ENCODE results near the gene ARHGAP15. TPM values are rescaled to one million over a fixed set of nuclear protein-coding genes. Genes with fewer than 3 reads are reported as not detected.
"Not testable (repeated sequence)": the region's sequence is repeated elsewhere in the genome, so short reads cannot be mapped to it uniquely, and the experiment has no call there.

ARHGAP15 gene
- total RNA-seq (2014; rRNA removed; shearing (Covaris generic)), result not detected in 2 replicates

GRCh38 chr2:143128681-143129580 lies at the start of gene ARHGAP15:
Gene ARHGAP15, plus strand, starts transcription at chr2:143129419.
- H3K27ac ChIP-seq, result no peak within 1 kb of the TSS
- H3K4me3 ChIP-seq, result no peak within 1 kb of the TSS
- 0 out of 2 replicates have a peak, but pooled peaks cover 7% of the 10 kb centered on the region for H3K27me3 ChIP-seq (replicated peaks)
- no peak for DNase-seq (ENCODE audit: low read depth in 1 of 2, low spot score in 2 of 2)
- H3K36me3 ChIP-seq, result no peaks in the 10 kb centered on the region
- no peaks in the 10 kb centered on the region for H3K4me1 ChIP-seq (replicated peaks)
- no peaks in the 10 kb centered on the region for H3K9me3 ChIP-seq (replicated peaks)

DNA sequence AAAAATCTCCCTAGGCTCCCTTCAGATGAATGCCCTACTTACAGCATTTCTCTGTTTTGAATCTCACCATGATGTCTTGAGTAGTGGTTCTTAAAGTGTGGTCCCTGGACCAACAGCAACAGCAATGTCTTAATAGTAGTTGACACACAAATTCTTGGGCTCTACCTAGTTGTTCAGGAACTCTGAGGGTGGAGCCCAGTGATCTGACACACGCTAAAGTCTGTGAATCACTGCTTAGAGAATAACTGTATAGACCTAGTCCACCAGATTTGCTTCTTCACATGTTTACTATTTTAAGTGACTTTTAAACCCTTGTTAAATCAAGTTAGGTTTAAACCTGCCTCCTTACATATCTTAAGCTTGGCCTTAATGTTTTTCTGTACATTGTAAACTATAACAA lies 47.6 kb upstream of the ARHGAP15 start:
- H3K9me3 ChIP-seq (replicated peaks), result peaks cover 4% of the 10 kb centered on the region
- H3K27ac ChIP-seq, result no peak overlapping the region
- no peak for DNase-seq (ENCODE audit: low read depth in 1 of 2, low spot score in 2 of 2)
- H3K4me1 ChIP-seq (replicated peaks), result peaks cover 6% of the 10 kb centered on the region; the same call in 1 of the 2 replicates
- H3K27me3 ChIP-seq (replicated peaks), result no peaks in the 10 kb centered on the region
- no peak overlapping the region for H3K4me3 ChIP-seq
- H3K36me3 ChIP-seq, result no peaks in the 10 kb centered on the region

GRCh38 chr2:143083636-143084035 lies 45.6 kb upstream of the ARHGAP15 start:
- H3K9me3 ChIP-seq (replicated peaks), result peaks cover 4% of the 10 kb centered on the region
- peak in 1 of 2 experiments; percentile 43 for DNase-seq (ENCODE audit: low read depth in 1 of 2, low spot score in 2 of 2)
- peaks cover 6% of the 10 kb centered on the region; the same call in 1 of the 2 replicates for H3K4me1 ChIP-seq (replicated peaks)
- no peaks in the 10 kb centered on the region for H3K36me3 ChIP-seq
- H3K4me3 ChIP-seq, result no peak overlapping the region
- H3K27me3 ChIP-seq (replicated peaks), result no peaks in the 10 kb centered on the region
- peak overlapping the region; percentile 72 for H3K27ac ChIP-seq

- DNase-seq (ENCODE audit: low read depth in 1 of 2, low spot score in 2 of 2), result no peak
- no peaks in the 10 kb centered on the region for H3K36me3 ChIP-seq
Measured at GRCh38 chr2:143084462-143084861, 44.8 kb upstream of the ARHGAP15 start.

GRCh38 chr2:143085125-143085784 lies 44.0 kb upstream of the ARHGAP15 start:
- no peaks in the 10 kb centered on the region for H3K36me3 ChIP-seq
- peaks cover 6% of the 10 kb centered on the region; the same call in 1 of the 2 replicates for H3K4me1 ChIP-seq (replicated peaks)
- H3K27me3 ChIP-seq (replicated peaks), result no peaks in the 10 kb centered on the region
- DNase-seq (ENCODE audit: low read depth in 1 of 2, low spot score in 2 of 2), result no peak
- no peak overlapping the region for H3K27ac ChIP-seq
- no peak overlapping the region for H3K4me3 ChIP-seq
- peaks cover 4% of the 10 kb centered on the region for H3K9me3 ChIP-seq (replicated peaks)

More at GRCh38 chr2:143084462-143084861, 44.8 kb upstream of the ARHGAP15 start:
- Histone ChIP-seq H3K4me3 (no peak overlapping the region), H3K27ac (peak overlapping the region; percentile 72), H3K27me3 (replicated peaks) (no peaks in the 10 kb centered on the region), H3K4me1 (replicated peaks) (peaks cover 6% of the 10 kb centered on the region; the same call in 1 of the 2 replicates), H3K9me3 (replicated peaks) (peaks cover 4% of the 10 kb centered on the region)

GRCh38 chr2:143087033-143087432 lies 42.2 kb upstream of the ARHGAP15 start:
- DNase-seq (ENCODE audit: low read depth in 1 of 2, low spot score in 2 of 2), result no peak
- Histone ChIP-seq H3K4me1 (replicated peaks) (peaks cover 6% of the 10 kb centered on the region; the same call in 1 of the 2 replicates), H3K27me3 (replicated peaks) (no peaks in the 10 kb centered on the region), H3K4me3 (no peak overlapping the region), H3K9me3 (replicated peaks) (no peaks in the 10 kb centered on the region; the same call in 1 of the 2 replicates), H3K27ac (no peak overlapping the region), H3K36me3 (no peaks in the 10 kb centered on the region)

GRCh38 chr2:143088388-143088787 lies 40.8 kb upstream of the ARHGAP15 start:
- DNase-seq (ENCODE audit: low read depth in 1 of 2, low spot score in 2 of 2), result no peak
- Histone ChIP-seq H3K27ac (no peak overlapping the region), H3K27me3 (replicated peaks) (no peaks in the 10 kb centered on the region), H3K4me1 (replicated peaks) (peaks cover 6% of the 10 kb centered on the region; the same call in 1 of the 2 replicates), H3K36me3 (no peaks in the 10 kb centered on the region), H3K9me3 (replicated peaks) (0 out of 2 replicates have a peak, but pooled peaks cover 2% of the 10 kb centered on the region), H3K4me3 (no peak overlapping the region)

DNA sequence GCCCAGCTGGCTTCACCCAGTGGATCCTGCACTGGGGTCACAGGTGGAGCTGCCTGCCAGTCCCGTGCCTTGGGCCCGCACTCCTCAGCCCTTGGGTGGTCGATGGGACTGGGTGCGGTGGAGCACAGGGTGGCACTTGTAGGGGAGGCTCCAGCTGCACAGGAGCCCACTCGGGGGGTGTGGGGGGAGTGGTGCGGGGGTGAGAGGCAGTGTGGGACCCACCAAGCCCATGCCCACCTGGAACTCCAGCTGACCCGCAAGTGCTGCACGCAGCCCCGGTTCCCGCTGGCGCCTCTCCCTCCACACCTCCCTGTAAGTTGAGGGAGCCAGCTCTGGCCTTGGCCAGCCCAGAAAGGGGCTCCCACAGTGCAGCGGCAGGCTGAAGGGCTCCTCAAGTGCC lies 39.7 kb upstream of the ARHGAP15 start:
- not testable (repeated sequence) for H3K4me1 ChIP-seq (replicated peaks); H3K27ac ChIP-seq; H3K9me3 ChIP-seq (replicated peaks); H3K27me3 ChIP-seq (replicated peaks); H3K4me3 ChIP-seq; DNase-seq (ENCODE audit: low read depth in 1 of 2, low spot score in 2 of 2); H3K36me3 ChIP-seq

DNA sequence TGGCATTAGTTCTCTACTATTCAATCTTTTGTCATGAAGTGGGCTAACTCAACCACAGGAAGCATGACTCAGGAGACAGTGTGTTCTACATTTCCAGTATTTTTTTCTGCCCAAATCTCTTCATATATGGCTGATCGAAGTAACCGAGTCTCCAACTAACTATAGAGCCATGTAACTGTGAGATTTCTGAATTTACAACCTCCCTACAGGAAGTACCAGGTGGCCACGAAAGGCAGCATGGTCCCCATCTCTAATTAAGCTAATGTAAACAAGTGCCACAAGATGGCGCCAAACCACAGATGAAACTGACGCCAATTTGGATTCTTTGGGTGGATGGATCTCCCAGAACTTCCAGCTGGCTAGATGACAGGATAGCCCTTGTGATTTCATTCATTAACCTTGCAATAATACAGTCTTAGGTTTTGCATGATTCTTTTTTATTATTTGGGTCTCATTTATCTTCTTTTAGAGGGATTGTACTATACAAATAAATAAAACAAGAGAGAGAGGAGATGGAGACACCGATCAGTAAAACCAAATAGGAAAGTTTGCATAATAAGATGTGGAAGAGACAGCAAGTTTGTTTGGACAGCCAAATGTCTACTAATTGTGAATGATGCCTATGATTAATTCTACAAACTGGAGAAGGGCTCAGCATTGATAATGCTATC lies 18.3 kb upstream of the ARHGAP15 start:
- DNase-seq (ENCODE audit: low read depth in 1 of 2, low spot score in 2 of 2), result peak in 1 of 2 experiments; percentile 53
- no peak overlapping the region for H3K27ac ChIP-seq
- H3K27me3 ChIP-seq (replicated peaks), result no peaks in the 10 kb centered on the region
- H3K36me3 ChIP-seq, result no peaks in the 10 kb centered on the region
- no peaks in the 10 kb centered on the region for H3K4me1 ChIP-seq (replicated peaks)
- no peak overlapping the region for H3K4me3 ChIP-seq
- no peaks in the 10 kb centered on the region for H3K9me3 ChIP-seq (replicated peaks)

DNA sequence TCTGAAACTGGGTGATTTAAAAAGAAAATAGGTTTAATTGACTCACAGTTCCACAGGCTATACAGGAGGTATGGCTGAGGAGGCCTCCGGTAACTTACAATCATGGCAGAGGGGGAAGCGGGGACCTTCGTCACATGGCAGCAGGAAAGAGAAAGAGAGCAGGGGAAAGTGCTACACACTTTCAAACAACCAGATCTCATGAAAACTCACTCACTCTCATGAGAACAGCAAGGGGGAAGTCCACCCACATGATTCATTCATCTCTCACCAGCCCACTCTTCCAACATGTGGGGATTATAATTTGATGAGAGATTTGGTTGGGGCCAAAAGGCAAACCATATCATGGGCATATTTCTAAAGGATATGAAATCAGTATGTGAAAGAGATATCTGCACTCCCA lies 12.0 kb upstream of the ARHGAP15 start:
- Histone ChIP-seq H3K4me3 (no peak overlapping the region), H3K27ac (no peak overlapping the region), H3K9me3 (replicated peaks) (no peaks in the 10 kb centered on the region), H3K4me1 (replicated peaks) (no peaks in the 10 kb centered on the region), H3K36me3 (no peaks in the 10 kb centered on the region), H3K27me3 (replicated peaks) (no peaks in the 10 kb centered on the region)
- DNase-seq (ENCODE audit: low read depth in 1 of 2, low spot score in 2 of 2), result no peak

DNA sequence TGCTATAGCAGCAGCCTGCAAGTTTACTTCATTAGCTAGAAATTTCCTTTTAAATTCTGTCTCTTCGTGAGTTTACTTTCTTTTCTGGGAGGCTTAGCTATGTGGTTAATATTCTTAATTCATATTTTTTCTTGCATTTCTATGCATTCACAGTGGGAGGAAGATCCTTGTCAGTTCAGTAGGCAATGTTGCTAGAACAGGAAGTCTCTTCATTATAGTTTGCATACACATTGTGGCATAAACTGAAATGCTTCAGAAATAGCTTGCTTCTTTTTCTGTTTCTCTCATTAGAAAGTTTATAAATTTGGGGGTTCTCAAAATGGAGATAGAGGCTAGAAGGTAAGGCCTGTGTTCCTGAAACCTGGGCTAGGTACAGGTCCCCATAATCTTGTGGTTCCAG lies 8.1 kb upstream of the ARHGAP15 start:
- Histone ChIP-seq H3K4me3 (no peak overlapping the region), H3K27ac (no peak overlapping the region), H3K27me3 (replicated peaks) (no peaks in the 10 kb centered on the region), H3K9me3 (replicated peaks) (no peaks in the 10 kb centered on the region), H3K36me3 (no peaks in the 10 kb centered on the region), H3K4me1 (replicated peaks) (no peaks in the 10 kb centered on the region)
- DNase-seq (ENCODE audit: low read depth in 1 of 2, low spot score in 2 of 2), result no peak

DNA sequence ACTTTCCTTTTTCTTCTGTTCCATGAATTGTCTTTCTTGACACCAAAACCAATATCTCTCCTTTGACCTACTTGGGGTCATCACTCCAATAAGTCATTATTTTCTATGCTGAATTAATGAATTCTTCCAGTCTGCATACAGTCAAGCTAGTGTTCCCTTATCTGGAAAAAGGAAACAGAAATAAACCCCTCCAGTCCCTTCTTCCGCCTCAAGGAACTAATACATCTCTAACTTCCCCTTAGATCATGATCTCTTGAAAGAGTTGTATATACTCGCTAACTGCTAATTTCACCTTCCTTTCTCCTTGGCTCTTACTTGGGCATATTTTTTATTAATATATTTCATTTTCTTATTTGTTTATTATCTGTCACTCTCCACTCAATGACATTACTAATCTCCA lies 7.3 kb upstream of the ARHGAP15 start:
- H3K27me3 ChIP-seq (replicated peaks), result no peaks in the 10 kb centered on the region
- DNase-seq (ENCODE audit: low read depth in 1 of 2, low spot score in 2 of 2), result no peak
- H3K9me3 ChIP-seq (replicated peaks), result no peaks in the 10 kb centered on the region
- no peak overlapping the region for H3K4me3 ChIP-seq
- no peaks in the 10 kb centered on the region for H3K36me3 ChIP-seq
- H3K4me1 ChIP-seq (replicated peaks), result no peaks in the 10 kb centered on the region
- no peak overlapping the region for H3K27ac ChIP-seq

- Histone ChIP-seq H3K27me3 (replicated peaks) (0 out of 2 replicates have a peak, but pooled peaks cover 7% of the 10 kb centered on the region), H3K27ac (no peak overlapping the region), H3K4me1 (replicated peaks) (no peaks in the 10 kb centered on the region), H3K9me3 (replicated peaks) (no peaks in the 10 kb centered on the region), H3K4me3 (no peak overlapping the region), H3K36me3 (no peaks in the 10 kb centered on the region)
- no peak for DNase-seq (ENCODE audit: low read depth in 1 of 2, low spot score in 2 of 2)
Measured at GRCh38 chr2:143123911-143124310, 5.3 kb upstream of the ARHGAP15 start.
